K562 (cell line): ENCODE measurements around the gene PDE4D.

Experiments used
- FOXK1 ChIP-seq: sonication (generic); formaldehyde crosslinking; IDR thresholded peaks from 2 replicates; pipeline ENCODE4 v1.8.0; 2022; ENCODE audit warnings: missing genetic modification reagents, mild to moderate bottlenecking, borderline replicate concordance
- GATA2 ChIP-seq: sonication (generic); formaldehyde crosslinking; IDR thresholded peaks from 2 replicates; pipeline ENCODE4 v1.4.0; 2020; ENCODE audit warnings: mild to moderate bottlenecking, missing genetic modification reagents
- SP1 ChIP-seq: sonication (generic); formaldehyde crosslinking; IDR thresholded peaks from 2 replicates; pipeline ENCODE4 v1.8.1; 2022; ENCODE audit warnings: mild to moderate bottlenecking, missing genetic modification reagents
- USF2 ChIP-seq: sonication (generic); formaldehyde crosslinking; IDR thresholded peaks from 2 replicates; pipeline ENCODE4 v1.5.0; 2020; ENCODE audit warnings: missing genetic modification reagents
- ZZZ3 ChIP-seq: fragments of 450-650 bp; IDR thresholded peaks from 2 replicates; pipeline ENCODE4 v1.6.1; 2016; ENCODE audit warnings: antibody characterized with exemption, mild to moderate bottlenecking, moderate library complexity
- TF ChIP-seq, protein P1 (sequence below): fragments of 150-350 bp; IDR thresholded peaks from 2 replicates; pipeline ENCODE4 v1.6.1; 2014; ENCODE audit warnings: low read depth, mild to moderate bottlenecking, low read length, borderline replicate concordance

DNA sequence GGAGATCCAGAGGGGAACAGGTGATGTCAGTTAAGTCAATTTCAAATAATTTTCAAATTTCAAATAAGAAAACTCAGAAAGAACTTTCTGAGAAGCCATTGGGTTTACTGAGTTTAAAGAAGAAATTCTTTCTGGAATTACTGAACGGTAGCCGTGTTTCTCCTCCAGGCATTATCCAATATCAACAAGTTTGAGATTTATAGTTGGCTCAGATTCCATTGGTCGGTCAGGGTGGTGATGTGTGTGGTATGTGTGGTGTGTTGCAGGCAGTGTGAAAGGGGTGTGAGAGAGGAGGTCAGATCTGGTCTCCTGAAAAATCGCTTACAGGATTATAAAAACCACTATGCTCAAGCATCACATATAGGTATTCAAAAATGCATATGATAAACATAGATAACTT lies 60.1 kb downstream of the PDE4D start:
- TF ChIP-seq SP1 (CRISPR knock-in tag) (no peak), USF2 (no peak), GATA2 (no peak), FOXK1 (CRISPR knock-in tag) (no peak), ZZZ3 (no peak)
- TF ChIP-seq, protein P1, sequence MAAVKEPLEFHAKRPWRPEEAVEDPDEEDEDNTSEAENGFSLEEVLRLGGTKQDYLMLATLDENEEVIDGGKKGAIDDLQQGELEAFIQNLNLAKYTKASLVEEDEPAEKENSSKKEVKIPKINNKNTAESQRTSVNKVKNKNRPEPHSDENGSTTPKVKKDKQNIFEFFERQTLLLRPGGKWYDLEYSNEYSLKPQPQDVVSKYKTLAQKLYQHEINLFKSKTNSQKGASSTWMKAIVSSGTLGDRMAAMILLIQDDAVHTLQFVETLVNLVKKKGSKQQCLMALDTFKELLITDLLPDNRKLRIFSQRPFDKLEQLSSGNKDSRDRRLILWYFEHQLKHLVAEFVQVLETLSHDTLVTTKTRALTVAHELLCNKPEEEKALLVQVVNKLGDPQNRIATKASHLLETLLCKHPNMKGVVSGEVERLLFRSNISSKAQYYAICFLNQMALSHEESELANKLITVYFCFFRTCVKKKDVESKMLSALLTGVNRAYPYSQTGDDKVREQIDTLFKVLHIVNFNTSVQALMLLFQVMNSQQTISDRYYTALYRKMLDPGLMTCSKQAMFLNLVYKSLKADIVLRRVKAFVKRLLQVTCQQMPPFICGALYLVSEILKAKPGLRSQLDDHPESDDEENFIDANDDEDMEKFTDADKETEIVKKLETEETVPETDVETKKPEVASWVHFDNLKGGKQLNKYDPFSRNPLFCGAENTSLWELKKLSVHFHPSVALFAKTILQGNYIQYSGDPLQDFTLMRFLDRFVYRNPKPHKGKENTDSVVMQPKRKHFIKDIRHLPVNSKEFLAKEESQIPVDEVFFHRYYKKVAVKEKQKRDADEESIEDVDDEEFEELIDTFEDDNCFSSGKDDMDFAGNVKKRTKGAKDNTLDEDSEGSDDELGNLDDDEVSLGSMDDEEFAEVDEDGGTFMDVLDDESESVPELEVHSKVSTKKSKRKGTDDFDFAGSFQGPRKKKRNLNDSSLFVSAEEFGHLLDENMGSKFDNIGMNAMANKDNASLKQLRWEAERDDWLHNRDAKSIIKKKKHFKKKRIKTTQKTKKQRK: no peak
